SK-N-SH (cell line): ENCODE measurements around the gene CPEB4.

Experiments
- CHD2 ChIP-seq: fragments of 150-350 bp; IDR thresholded peaks from 2 replicates; pipeline ENCODE4 v1.6.1; 2018; ENCODE audit warnings: low read length; ENCODE audit not compliant: partially characterized antibody
- EZH2phosphoT487 ChIP-seq: fragments of 200-600 bp; sonication (generic); IDR thresholded peaks from 2 replicates; pipeline ENCODE4 v1.6.1; 2017; ENCODE audit warnings: low read depth, mixed run types, mild to moderate bottlenecking, antibody characterized with exemption, moderate library complexity, borderline replicate concordance
- FOSL2 ChIP-seq: IDR thresholded peaks from 2 replicates; pipeline ENCODE4 v1.4.0; 2012; ENCODE audit warnings: low read depth, mild to moderate bottlenecking, moderate library complexity, borderline replicate concordance
- GABPA ChIP-seq: IDR thresholded peaks from 2 replicates; pipeline ENCODE4 v1.4.0; 2012; ENCODE audit warnings: low read depth, mild to moderate bottlenecking
- GATA2 ChIP-seq: sonication (generic); formaldehyde crosslinking; IDR thresholded peaks from 2 replicates; pipeline ENCODE4 v1.5.0; 2020; ENCODE audit warnings: mild to moderate bottlenecking, missing genetic modification reagents
- JUND ChIP-seq: IDR thresholded peaks from 2 replicates; pipeline ENCODE4 v1.4.0; 2012
- SIN3A ChIP-seq: IDR thresholded peaks from 2 replicates; pipeline ENCODE4 v1.6.1; 2012; ENCODE audit warnings: low read depth, mild to moderate bottlenecking, low read length, moderate library complexity, borderline replicate concordance
- SMC3 ChIP-seq: IDR thresholded peaks from 2 replicates; pipeline ENCODE4 v1.6.1; 2012; ENCODE audit warnings: low read depth, low read length, improper control_type of control experiment
- YY1 ChIP-seq: IDR thresholded peaks from 2 replicates; pipeline ENCODE4 v1.4.0; 2012; ENCODE audit warnings: low read depth, mild to moderate bottlenecking
- TF ChIP-seq, protein P1 (sequence below): IDR thresholded peaks from 2 replicates; pipeline ENCODE4 v1.4.0; 2012; ENCODE audit warnings: low read depth
- TF ChIP-seq, protein P2 (sequence below): fragments of 200-600 bp; sonication (generic); IDR thresholded peaks from 2 replicates; pipeline ENCODE4 v1.6.1; 2017; ENCODE audit warnings: antibody characterized with exemption, mild to moderate bottlenecking, moderate library complexity
- TF ChIP-seq, protein P3 (sequence below): fragments of 150-350 bp; IDR thresholded peaks from 2 replicates; pipeline ENCODE4 v1.6.1; 2016; ENCODE audit warnings: mild to moderate bottlenecking, low read depth, low read length

DNA sequence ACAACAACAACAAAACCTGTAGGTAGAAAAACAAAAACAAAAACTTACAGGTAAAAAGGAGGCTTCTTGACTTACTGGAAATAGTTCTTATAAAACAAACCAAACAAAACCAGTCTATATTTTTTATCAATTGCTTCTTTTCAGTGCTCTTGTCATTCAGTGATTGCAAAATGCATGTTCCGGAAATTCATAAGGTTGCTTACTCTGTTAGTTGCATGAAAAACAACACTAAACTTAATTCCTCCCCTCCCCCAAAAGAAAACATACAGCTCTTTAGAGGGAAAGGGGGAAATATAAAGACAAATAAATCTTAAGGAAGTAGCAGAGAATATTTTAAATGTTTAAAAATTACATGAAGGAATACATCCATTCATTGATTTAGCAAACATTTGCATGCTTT is 19.1 kb downstream of the CPEB4 start:
- TF ChIP-seq, protein P1, sequence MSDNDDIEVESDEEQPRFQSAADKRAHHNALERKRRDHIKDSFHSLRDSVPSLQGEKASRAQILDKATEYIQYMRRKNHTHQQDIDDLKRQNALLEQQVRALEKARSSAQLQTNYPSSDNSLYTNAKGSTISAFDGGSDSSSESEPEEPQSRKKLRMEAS = no peak
- TF ChIP-seq, protein P2, sequence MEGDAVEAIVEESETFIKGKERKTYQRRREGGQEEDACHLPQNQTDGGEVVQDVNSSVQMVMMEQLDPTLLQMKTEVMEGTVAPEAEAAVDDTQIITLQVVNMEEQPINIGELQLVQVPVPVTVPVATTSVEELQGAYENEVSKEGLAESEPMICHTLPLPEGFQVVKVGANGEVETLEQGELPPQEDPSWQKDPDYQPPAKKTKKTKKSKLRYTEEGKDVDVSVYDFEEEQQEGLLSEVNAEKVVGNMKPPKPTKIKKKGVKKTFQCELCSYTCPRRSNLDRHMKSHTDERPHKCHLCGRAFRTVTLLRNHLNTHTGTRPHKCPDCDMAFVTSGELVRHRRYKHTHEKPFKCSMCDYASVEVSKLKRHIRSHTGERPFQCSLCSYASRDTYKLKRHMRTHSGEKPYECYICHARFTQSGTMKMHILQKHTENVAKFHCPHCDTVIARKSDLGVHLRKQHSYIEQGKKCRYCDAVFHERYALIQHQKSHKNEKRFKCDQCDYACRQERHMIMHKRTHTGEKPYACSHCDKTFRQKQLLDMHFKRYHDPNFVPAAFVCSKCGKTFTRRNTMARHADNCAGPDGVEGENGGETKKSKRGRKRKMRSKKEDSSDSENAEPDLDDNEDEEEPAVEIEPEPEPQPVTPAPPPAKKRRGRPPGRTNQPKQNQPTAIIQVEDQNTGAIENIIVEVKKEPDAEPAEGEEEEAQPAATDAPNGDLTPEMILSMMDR = no peak
- TF ChIP-seq JUND (no peak), GATA2 (CRISPR knock-in tag) (no peak), YY1 (no peak), EZH2phosphoT487 (no peak), SMC3 (no peak), FOSL2 (no peak), GABPA (no peak), SIN3A (no peak), CHD2 (no peak)
- TF ChIP-seq, protein P3, sequence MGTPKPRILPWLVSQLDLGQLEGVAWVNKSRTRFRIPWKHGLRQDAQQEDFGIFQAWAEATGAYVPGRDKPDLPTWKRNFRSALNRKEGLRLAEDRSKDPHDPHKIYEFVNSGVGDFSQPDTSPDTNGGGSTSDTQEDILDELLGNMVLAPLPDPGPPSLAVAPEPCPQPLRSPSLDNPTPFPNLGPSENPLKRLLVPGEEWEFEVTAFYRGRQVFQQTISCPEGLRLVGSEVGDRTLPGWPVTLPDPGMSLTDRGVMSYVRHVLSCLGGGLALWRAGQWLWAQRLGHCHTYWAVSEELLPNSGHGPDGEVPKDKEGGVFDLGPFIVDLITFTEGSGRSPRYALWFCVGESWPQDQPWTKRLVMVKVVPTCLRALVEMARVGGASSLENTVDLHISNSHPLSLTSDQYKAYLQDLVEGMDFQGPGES = no peak
